Measurements from ENCODE around the gene MMP17.

GRCh38 chr12:131833896-131834641, 5.9 kb downstream of the MMP17 start:
- TF ChIP-seq CTCF (IDR thresholded peaks at IDR 0.05; ENCODE audit: poor library complexity) (peak; percentile 32), EZH2 (IDR thresholded peaks at IDR 0.05; ENCODE audit: borderline replicate concordance) (no peak), EZH2phosphoT487 (IDR thresholded peaks at IDR 0.05; ENCODE audit: low read depth, severe bottlenecking, unreplicated experiment) (no peak)
